WERI-Rb-1 (cell line): Measurements from ENCODE around the gene SPA17.
A peak's percentile ranks its signal among the peaks of the same experiment; 100 is the strongest.

Experiments used
- DNase-seq: peaks from one replicate; pipeline ENCODE4 v3.0.0-alpha.2; 2020
- H3K27ac ChIP-seq: fragments of 250-450 bp; sonication (Bioruptor Pico); 2 replicates; pipeline ENCODE4 v1.5.1; 2020; ENCODE audit warnings: mild to moderate bottlenecking, moderate library complexity
- H3K27me3 ChIP-seq: fragments of 250-450 bp; sonication (Bioruptor Pico); 2 replicates; pipeline ENCODE4 v1.5.1; 2021; ENCODE audit warnings: mild to moderate bottlenecking, low read depth, moderate library complexity; ENCODE audit not compliant: insufficient read depth, severe bottlenecking
- H3K36me3 ChIP-seq: fragments of 250-450 bp; sonication (Bioruptor Pico); 2 replicates; pipeline ENCODE4 v1.5.1; 2020; ENCODE audit warnings: mild to moderate bottlenecking, moderate library complexity
- H3K4me3 ChIP-seq: 2 replicates; pipeline ENCODE4 v1.5.1; 2011; ENCODE audit warnings: low read depth, mild to moderate bottlenecking, control low read depth, low read length
- H3K9me3 ChIP-seq: fragments of 250-450 bp; sonication (Bioruptor Pico); 2 replicates; pipeline ENCODE4 v1.5.1; 2021; ENCODE audit warnings: mild to moderate bottlenecking, moderate library complexity; ENCODE audit not compliant: severe bottlenecking
- TF ChIP-seq, protein P1 (sequence below): IDR thresholded peaks from 2 replicates; pipeline ENCODE4 v1.5.1; 2011; ENCODE audit warnings: low read depth, mild to moderate bottlenecking, control low read depth, inconsistent platforms, low read length

SPA17 gene

DNA sequence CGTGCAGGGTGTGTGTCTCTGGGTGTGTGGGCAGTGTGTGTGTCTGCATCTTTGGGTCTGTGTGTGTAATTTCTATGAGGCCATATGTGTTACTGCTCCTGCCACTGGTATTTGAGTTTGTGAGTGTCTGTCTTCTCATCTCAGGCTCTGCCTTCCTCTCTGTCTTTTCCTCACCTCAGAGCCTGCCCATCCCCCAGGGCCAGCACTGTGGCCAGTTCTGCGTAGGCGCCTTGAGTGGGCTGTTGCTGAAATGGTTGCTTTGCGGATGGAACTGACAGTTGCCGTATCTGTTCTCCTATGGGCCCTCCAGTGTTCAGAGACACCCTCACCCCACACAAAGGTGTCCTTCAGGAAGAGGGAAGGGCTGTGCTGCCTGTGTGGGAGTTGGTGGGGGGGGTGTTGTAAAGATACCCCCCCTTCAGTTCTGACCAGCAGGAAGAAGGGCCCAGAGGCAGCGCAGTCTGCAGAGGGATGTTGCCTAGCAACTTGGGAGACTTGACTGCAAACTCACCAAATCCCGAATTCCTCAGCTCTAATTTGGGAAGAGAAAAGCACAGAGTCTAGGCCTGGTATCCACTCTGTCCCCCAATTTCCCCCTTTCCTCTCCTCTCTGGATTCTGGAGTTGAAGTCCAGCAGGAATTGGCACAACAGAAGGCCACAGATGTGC lies 64.1 kb downstream of the SPA17 start:
- no peak overlapping the region for H3K27ac ChIP-seq
- no peak overlapping the region for H3K4me3 ChIP-seq
- DNase-seq, result no peak
- H3K36me3 ChIP-seq, result no peaks in the 10 kb centered on the region
- TF ChIP-seq, protein P1, sequence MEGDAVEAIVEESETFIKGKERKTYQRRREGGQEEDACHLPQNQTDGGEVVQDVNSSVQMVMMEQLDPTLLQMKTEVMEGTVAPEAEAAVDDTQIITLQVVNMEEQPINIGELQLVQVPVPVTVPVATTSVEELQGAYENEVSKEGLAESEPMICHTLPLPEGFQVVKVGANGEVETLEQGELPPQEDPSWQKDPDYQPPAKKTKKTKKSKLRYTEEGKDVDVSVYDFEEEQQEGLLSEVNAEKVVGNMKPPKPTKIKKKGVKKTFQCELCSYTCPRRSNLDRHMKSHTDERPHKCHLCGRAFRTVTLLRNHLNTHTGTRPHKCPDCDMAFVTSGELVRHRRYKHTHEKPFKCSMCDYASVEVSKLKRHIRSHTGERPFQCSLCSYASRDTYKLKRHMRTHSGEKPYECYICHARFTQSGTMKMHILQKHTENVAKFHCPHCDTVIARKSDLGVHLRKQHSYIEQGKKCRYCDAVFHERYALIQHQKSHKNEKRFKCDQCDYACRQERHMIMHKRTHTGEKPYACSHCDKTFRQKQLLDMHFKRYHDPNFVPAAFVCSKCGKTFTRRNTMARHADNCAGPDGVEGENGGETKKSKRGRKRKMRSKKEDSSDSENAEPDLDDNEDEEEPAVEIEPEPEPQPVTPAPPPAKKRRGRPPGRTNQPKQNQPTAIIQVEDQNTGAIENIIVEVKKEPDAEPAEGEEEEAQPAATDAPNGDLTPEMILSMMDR, result no peak
- H3K27me3 ChIP-seq, result no peaks in the 10 kb centered on the region
- no peaks in the 10 kb centered on the region for H3K9me3 ChIP-seq

DNA sequence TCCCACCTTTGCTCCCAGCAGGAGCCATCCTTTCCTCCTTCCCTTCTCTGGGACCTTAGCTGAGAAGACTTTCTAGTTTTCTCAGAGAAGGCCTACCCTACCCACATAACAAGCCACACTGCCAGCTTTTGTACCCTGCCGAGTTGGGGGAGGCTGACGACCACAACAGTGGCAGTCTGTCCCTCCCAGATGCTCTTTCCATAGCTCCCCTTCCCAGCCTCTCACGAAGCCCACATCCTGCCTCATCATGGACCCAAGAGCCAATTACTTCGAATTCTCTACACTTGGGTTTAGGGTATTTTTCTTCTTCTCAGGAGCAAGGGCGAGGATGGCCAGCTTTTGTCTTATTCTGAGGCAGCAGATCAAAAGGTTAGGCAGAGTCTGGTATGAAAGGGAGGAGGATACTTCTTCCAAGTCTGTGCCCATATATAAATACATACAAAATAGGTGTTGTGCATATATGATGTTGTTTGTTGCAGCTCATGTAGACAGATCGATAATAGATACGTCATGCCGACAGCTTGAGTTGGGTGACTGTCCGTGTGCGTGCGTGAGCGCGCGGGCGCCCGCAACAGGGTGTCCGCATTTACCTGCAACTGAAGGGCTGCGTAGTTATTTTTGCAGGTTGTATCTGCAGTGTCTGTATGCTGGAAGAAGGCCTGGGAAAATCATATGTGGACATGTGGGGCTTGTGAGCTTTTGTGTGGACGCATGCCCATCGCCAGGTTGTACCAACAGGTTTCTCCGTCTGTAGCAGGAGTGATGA lies 65.2 kb downstream of the SPA17 start:
- Histone ChIP-seq H3K9me3 (no peaks in the 10 kb centered on the region), H3K4me3 (no peak overlapping the region), H3K36me3 (no peaks in the 10 kb centered on the region), H3K27me3 (no peaks in the 10 kb centered on the region), H3K27ac (no peak overlapping the region)
- no peak for DNase-seq
- TF ChIP-seq, protein P1, result no peak

DNA sequence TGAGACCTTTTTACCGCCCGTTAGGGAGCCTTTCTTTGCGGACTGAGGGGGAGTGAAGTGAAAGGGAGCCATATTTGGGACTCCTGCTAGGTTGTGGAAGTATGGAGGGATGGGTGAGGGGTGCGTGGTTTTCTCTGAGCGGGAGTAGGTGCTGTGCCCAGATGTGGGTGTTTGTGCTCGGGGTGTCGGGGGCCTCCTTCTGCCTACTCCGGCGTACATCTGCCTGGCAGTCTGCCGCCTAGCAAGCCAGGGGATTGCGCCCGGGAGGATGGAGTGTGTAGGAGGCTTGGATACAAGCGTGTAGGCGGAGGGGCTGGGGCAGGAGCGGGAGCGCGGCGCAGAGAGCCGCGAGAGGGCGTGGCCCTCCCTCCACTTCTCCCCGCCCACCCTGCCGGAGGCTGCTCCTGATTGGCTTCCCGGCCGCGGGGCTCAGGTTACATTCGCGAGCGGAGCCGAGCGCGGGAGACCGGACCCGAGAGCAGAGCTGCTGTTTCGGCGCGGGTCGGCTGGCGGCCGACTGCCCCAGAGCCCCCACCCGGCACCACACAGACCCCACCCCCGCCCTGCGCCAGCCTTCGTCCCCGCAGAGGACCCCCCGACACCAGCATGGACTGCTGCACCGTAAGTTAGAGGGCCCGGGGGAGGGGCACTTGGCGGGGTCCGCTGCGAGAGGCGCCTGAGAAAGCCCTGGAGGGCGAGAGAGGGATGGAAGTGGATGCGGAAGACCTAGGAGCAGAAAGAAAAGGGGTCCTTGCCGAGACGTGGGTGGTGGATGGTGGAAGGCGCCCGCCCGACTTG lies 66.0 kb downstream of the SPA17 start, which contains the start of gene NRGN:
Gene NRGN, plus strand, starts transcription at position 464 of the 798 bp plus-strand sequence. Its CDS starts 143 bp downstream, at position 607.
- no peaks in the 10 kb centered on the region for H3K36me3 ChIP-seq
- H3K9me3 ChIP-seq, result no peaks in the 10 kb centered on the region
- DNase-seq, result peak; percentile 95
- TF ChIP-seq, protein P1, result no peak
- H3K27ac ChIP-seq, result peak within 1 kb of the TSS; percentile 36
- no peaks in the 10 kb centered on the region for H3K27me3 ChIP-seq
- H3K4me3 ChIP-seq, result peak within 1 kb of the TSS; percentile 67

DNA sequence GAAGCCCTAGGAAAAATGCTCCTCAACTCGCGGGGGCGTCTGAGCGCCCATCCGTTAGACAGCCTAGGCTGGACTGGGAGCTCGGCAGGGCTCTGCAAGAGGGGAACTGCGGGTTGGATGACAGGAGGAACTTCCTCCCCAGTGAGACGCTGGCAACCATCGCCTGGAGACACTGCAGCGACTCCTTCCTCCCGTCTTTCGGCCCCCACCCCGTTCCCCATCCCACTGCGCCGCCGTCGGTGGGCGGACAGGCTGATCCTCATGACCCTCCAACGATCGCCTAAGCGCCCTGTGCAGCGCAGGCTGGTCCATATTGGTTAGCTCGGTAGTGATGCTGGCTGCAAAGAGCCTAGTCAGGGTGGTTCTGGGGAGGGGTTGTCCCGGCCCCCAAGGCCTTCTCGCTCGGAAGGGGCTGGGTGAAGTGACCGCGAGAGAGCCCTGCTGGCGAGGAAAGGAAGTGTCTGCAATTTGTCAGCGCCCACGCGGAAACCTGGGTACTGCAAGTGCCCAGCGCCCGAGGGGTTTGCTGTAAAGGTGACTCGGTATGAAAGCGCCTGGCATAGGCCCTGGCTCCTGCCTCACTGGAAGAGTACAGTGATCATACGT lies 66.7 kb downstream of the SPA17 start:
- Histone ChIP-seq H3K36me3 (no peaks in the 10 kb centered on the region), H3K27ac (peak overlapping the region; percentile 36)
- DNase-seq, result peak; percentile 61

DNA sequence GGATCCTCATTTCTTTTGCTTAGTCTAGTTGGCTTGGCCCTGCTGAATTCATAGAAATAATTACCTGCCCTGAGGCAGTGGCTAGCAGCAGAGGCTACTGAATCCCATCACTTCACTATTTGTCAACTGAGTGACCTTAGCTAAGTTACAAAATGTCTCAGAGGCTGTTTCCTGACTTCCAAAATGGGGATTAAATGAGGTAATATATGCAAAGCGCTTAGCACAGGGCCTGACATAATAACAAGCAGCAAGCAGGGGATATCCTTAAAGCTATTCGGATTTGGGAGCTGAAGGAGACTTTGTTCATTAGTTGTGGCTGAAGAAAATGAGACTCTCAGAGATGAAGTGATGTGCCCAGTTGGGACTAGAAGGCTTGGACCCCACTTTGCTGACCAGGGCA lies 68.9 kb downstream of the SPA17 start:
- no peaks in the 10 kb centered on the region for H3K36me3 ChIP-seq
- no peak for DNase-seq
- H3K27ac ChIP-seq, result no peak overlapping the region
- H3K9me3 ChIP-seq, result no peaks in the 10 kb centered on the region
- TF ChIP-seq, protein P1, result no peak
- no peak overlapping the region for H3K4me3 ChIP-seq
- no peaks in the 10 kb centered on the region for H3K27me3 ChIP-seq

More for the DNA sequence above, 66.7 kb downstream of the SPA17 start:
- TF ChIP-seq, protein P1, result peak; percentile 69
- Histone ChIP-seq H3K9me3 (no peaks in the 10 kb centered on the region), H3K4me3 (peak overlapping the region; percentile 67), H3K27me3 (no peaks in the 10 kb centered on the region)
